SH-SY5Y (cell line): ENCODE results near the gene CFD.

ENCODE experiments used
- GATA2 ChIP-seq: IDR thresholded peaks from 2 replicates; pipeline ENCODE4 v1.6.1; 2011; ENCODE audit warnings: mild to moderate bottlenecking, low read depth, low read length
- GATA3 ChIP-seq: IDR thresholded peaks from 2 replicates; pipeline ENCODE4 v1.6.1; 2011; ENCODE audit warnings: low read depth, mild to moderate bottlenecking, low read length, moderate library complexity

- TF ChIP-seq GATA2 (no peak), GATA3 (no peak)
Observed at GRCh38 chr19:890831-891230, 31.4 kb downstream of the CFD start.
